Naive thymus-derived CD4-positive, alpha-beta T cell (primary cell): ENCODE results near the gene NKX1-2. TPM values are rescaled to one million over a fixed set of nuclear protein-coding genes. Genes with fewer than 3 reads are reported as not detected.

Experiments
- ATAC-seq: fragments of 150-1000 bp; cut with Tn5 transposase; 2 replicates; pipeline ENCODE4 v1.10.0; 2021; ENCODE audit warnings: mild to moderate bottlenecking, moderate library complexity
- CTCF ChIA-PET: fragments of 350-600 bp; sonication (Branson Sonifier 250); formaldehyde crosslinking; loops from one replicate; lab custom pipeline; 2021; ENCODE audit warnings: antibody characterized with exemption; lab: Charles Lee
- POLR2A ChIA-PET: fragments of 350-600 bp; sonication (Branson Sonifier 250); formaldehyde crosslinking; loops from one replicate; lab custom pipeline; 2021; ENCODE audit warnings: antibody characterized with exemption, inconsistent platforms; lab: Charles Lee
- DNase-seq, 9 donors: peaks; one replicate each; pipeline versions ENCODE4 v3.0.0 to v3.0.0-alpha.2; 2020 to 2022; ENCODE audit warnings: mixed read lengths in 1 of 9
- H3K27ac ChIP-seq: one replicate; pipeline ENCODE4 v1.7.0; 2013; ENCODE audit warnings: mild to moderate bottlenecking, low read depth, low read length, moderate library complexity
- H3K27me3 ChIP-seq, 2 donors: one replicate each; pipeline ENCODE4 v1.7.0; 2013; ENCODE audit warnings: low read length in 2 of 2, mild to moderate bottlenecking in 2 of 2, moderate library complexity in 2 of 2; ENCODE audit not compliant: control insufficient read depth in 2 of 2, insufficient read depth in 2 of 2
- H3K36me3 ChIP-seq, 3 experiments: 1 replicate in 2 of 3; 2 replicates in 1 of 3; pipeline ENCODE4 v1.7.0; 2013; ENCODE audit warnings: low read length in 3 of 3, mild to moderate bottlenecking in 3 of 3, moderate library complexity in 1 of 3; ENCODE audit not compliant: insufficient read depth in 3 of 3, control insufficient read depth in 2 of 3
- H3K4me1 ChIP-seq, 2 donors: one replicate each; pipeline ENCODE4 v1.7.0; 2013; ENCODE audit warnings: low read length in 2 of 2, mild to moderate bottlenecking in 2 of 2, moderate library complexity in 1 of 2; ENCODE audit not compliant: control insufficient read depth in 2 of 2, insufficient read depth in 2 of 2
- H3K4me3 ChIP-seq: 2 replicates; pipeline ENCODE4 v1.7.0; 2013; ENCODE audit warnings: mild to moderate bottlenecking, low read length
- H3K9me3 ChIP-seq, 3 experiments: 1 replicate in 2 of 3; 2 replicates in 1 of 3; pipeline ENCODE4 v1.7.0; 2013; ENCODE audit warnings: low read length in 3 of 3; ENCODE audit not compliant: control insufficient read depth in 2 of 3
- H3K27ac Mint-ChIP-seq, 9 donors: one replicate each; pipeline ENCODE4 v1.8.0; 2020 to 2022; ENCODE audit warnings: mixed read lengths in 9 of 9, mild to moderate bottlenecking in 8 of 9, moderate library complexity in 5 of 9, inconsistent platforms in 2 of 9
- H3K27me3 Mint-ChIP-seq, 5 donors: one replicate each; pipeline ENCODE4 v1.8.0; 2021 to 2022; ENCODE audit warnings: mixed read lengths in 5 of 5, mild to moderate bottlenecking in 1 of 5
- H3K36me3 Mint-ChIP-seq, 5 donors: one replicate each; pipeline ENCODE4 v1.8.0; 2020 to 2022; ENCODE audit warnings: mixed read lengths in 5 of 5, mild to moderate bottlenecking in 3 of 5, inconsistent platforms in 1 of 5
- H3K4me1 Mint-ChIP-seq, 7 donors: one replicate each; pipeline ENCODE4 v1.8.0; 2020 to 2022; ENCODE audit warnings: mixed read lengths in 7 of 7, mild to moderate bottlenecking in 3 of 7, inconsistent platforms in 1 of 7
- H3K4me3 Mint-ChIP-seq, 10 donors: one replicate each; pipeline ENCODE4 v1.8.0; 2020 to 2022; ENCODE audit warnings: mild to moderate bottlenecking in 10 of 10, mixed read lengths in 10 of 10, moderate library complexity in 6 of 10, inconsistent platforms in 2 of 10
- H3K9me3 Mint-ChIP-seq, 11 donors: one replicate each; pipeline ENCODE4 v1.8.0; 2020 to 2022; ENCODE audit warnings: mixed read lengths in 11 of 11, mild to moderate bottlenecking in 4 of 11, inconsistent platforms in 1 of 11, moderate library complexity in 1 of 11
- intact Hi-C, 2 donors: fragments of 100-400 bp; cut with micrococcal nuclease; formaldehyde crosslinking; loops; one replicate each; pipeline ENCODE4 v1.15.1; 2023
- polyA plus RNA-seq, 2 donors: library from polyadenylated mRNA; unstranded; fragments of 300-500 nt; fragmentation: Illumina TruSeq; gene quantifications; one replicate each; pipeline ENCODE4 v1.2.3, GENCODE V29; 2021
- total RNA-seq, 6 experiments: library from RNA in 5 of 6; stranded (reverse) in 5 of 6; gene quantifications; 1 replicate in 5 of 6; 2 replicates in 1 of 6; pipeline ENCODE4 v1.2.3 and lab custom pipeline; 2021 to 2026

The NKX1-2 gene
- total and polyA plus RNA-seq, 7 experiments from 2014 or later: not detected

DNA sequence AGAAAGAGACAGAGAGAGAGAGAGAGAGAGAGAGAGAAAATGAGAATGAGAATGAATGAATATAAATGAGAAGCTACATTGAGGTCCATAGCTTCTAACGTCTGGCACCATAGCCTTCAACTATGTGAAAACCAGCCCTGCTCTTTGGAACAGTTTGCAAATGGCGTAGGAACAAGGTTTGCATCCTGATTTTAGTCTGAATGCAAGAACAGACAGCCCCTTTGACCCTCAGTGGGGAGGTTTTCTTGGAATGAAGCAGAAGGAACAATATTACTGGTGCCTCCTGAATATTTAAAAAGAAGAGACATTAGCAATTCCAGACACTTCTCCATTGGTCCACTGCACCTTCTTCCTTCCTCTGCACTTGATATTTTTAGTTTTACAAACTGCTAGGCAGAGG lies 34.8 kb upstream of the NKX1-2 start:
- no peaks in the 10 kb centered on the region for H3K27me3 Mint-ChIP-seq
- no peaks in the 10 kb centered on the region for H3K27me3 ChIP-seq
- POLR2A ChIA-PET: no interaction called here
- no peak overlapping the region for H3K4me3 ChIP-seq
- no peak overlapping the region for H3K27ac ChIP-seq
- CTCF ChIA-PET: interaction anchor here (0.6 kb wide), 1 partner anchor 556 kb away, joined by 4 read pairs; no protein-coding TSS in a partner anchor
- intact Hi-C loops: no loop called here
- ATAC-seq (no peak), DNase-seq (no peak)
- no peaks in the 10 kb centered on the region for H3K9me3 ChIP-seq
- peaks cover 0 to 5% (median 4%) of the 10 kb centered on the region in 3 experiments for H3K36me3 ChIP-seq
- H3K9me3 Mint-ChIP-seq: peaks cover 0 to 7% (median 0%) of the 10 kb centered on the region in 11 donors
- H3K36me3 Mint-ChIP-seq: peaks cover 13 to 49% (median 21%) of the 10 kb centered on the region in 5 donors
- H3K4me1 Mint-ChIP-seq: peaks cover 0 to 6% (median 0%) of the 10 kb centered on the region in 7 donors
- no peaks in the 10 kb centered on the region for H3K4me1 ChIP-seq
- H3K27ac Mint-ChIP-seq: no peak overlapping the region
- no peak overlapping the region for H3K4me3 Mint-ChIP-seq

DNA sequence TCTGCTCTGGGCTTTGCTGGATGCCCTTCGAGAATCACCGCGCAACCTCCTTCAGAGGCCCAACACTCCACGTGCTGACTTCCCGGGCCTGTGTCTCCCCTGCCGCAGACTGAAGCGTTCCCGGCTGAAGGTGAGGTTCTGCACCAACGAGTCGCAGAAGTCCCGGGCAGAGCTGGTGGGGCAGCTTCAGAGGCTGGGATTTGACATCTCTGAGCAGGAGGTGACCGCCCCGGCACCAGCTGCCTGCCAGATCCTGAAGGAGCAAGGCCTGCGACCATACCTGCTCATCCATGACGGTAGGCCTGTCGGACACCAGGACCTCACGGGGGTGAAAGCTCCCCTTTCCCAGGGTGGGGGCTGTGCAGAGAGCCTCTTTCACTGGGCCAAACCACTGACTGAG lies 34.2 kb upstream of the NKX1-2 start:
- no peaks in the 10 kb centered on the region for H3K27me3 Mint-ChIP-seq
- H3K9me3 Mint-ChIP-seq: peaks cover 0 to 7% (median 0%) of the 10 kb centered on the region in 11 donors
- peaks cover 13 to 48% (median 20%) of the 10 kb centered on the region in 5 donors for H3K36me3 Mint-ChIP-seq
- Histone ChIP-seq H3K36me3 (peaks cover 0 to 5% (median 4%) of the 10 kb centered on the region in 3 experiments), H3K4me3 (no peak overlapping the region), H3K27me3 (no peaks in the 10 kb centered on the region), H3K27ac (no peak overlapping the region), H3K4me1 (no peaks in the 10 kb centered on the region), H3K9me3 (no peaks in the 10 kb centered on the region)
- no peak overlapping the region for H3K27ac Mint-ChIP-seq
- ATAC-seq: no peak
- intact Hi-C loops: no loop called here
- CTCF ChIA-PET: no interaction called here
- peaks cover 0 to 6% (median 0%) of the 10 kb centered on the region in 7 donors for H3K4me1 Mint-ChIP-seq
- H3K4me3 Mint-ChIP-seq: no peak overlapping the region
- no peak for DNase-seq
- POLR2A ChIA-PET: no interaction called here

DNA sequence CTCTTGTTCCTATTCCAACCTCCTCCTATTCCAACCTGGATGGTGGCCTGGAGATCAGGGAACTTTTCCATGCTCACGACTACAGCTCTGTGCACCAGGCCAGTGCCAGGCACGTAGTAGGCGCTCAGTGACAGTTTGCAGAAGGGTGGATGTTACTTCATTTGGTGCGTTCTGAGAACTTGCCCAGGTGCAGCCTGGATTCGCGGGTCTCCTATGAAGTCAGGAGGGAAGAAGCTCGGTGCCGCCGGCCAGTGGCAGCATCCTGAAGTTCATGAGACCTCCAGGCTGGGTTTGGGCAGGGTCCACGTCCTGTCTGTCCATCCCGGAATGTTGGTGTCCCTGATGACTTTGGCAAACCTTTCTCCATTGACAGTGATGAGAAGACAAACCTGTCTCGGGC lies 33.0 kb upstream of the NKX1-2 start:
- intact Hi-C loops: no loop called here
- Mint-ChIP-seq H3K4me1 (peaks cover 0 to 6% (median 0%) of the 10 kb centered on the region in 7 donors), H3K9me3 (peaks cover 0 to 7% (median 0%) of the 10 kb centered on the region in 11 donors), H3K27me3 (no peaks in the 10 kb centered on the region), H3K27ac (peak overlapping the region in 1 of 9 donors; percentile 80), H3K36me3 (peaks cover 8 to 39% (median 15%) of the 10 kb centered on the region in 5 donors), H3K4me3 (peak overlapping the region in 2 of 10 donors; percentile 25 to 42)
- DNase-seq (no peak), ATAC-seq (no peak)
- ChIA-PET POLR2A (no interaction called here), CTCF (no interaction called here)
- H3K4me3 ChIP-seq: no peak overlapping the region
- no peak overlapping the region for H3K27ac ChIP-seq
- no peaks in the 10 kb centered on the region for H3K27me3 ChIP-seq
- H3K4me1 ChIP-seq: no peaks in the 10 kb centered on the region
- no peaks in the 10 kb centered on the region for H3K9me3 ChIP-seq
- peaks cover 0 to 5% (median 4%) of the 10 kb centered on the region in 3 experiments for H3K36me3 ChIP-seq

GRCh38 chr10:124482236-124482800 lies 32.5 kb upstream of the NKX1-2 start:
- no peak overlapping the region for H3K4me3 ChIP-seq
- Mint-ChIP-seq H3K4me3 (peak overlapping the region in 2 of 10 donors; percentile 25 to 42), H3K36me3 (peaks cover 7 to 39% (median 13%) of the 10 kb centered on the region in 5 donors), H3K4me1 (peaks cover 0 to 6% (median 0%) of the 10 kb centered on the region in 7 donors), H3K27ac (peak overlapping the region in 1 of 9 donors; percentile 80), H3K27me3 (no peaks in the 10 kb centered on the region), H3K9me3 (peaks cover 0 to 6% (median 0%) of the 10 kb centered on the region in 11 donors)
- intact Hi-C loops: no loop called here
- ChIA-PET POLR2A (no interaction called here), CTCF (no interaction called here)
- peaks cover 0 to 5% (median 4%) of the 10 kb centered on the region in 3 experiments for H3K36me3 ChIP-seq
- DNase-seq: no peak
- H3K4me1 ChIP-seq: no peaks in the 10 kb centered on the region
- ATAC-seq: no peak
- no peak overlapping the region for H3K27ac ChIP-seq
- no peaks in the 10 kb centered on the region for H3K9me3 ChIP-seq
- no peaks in the 10 kb centered on the region for H3K27me3 ChIP-seq

DNA sequence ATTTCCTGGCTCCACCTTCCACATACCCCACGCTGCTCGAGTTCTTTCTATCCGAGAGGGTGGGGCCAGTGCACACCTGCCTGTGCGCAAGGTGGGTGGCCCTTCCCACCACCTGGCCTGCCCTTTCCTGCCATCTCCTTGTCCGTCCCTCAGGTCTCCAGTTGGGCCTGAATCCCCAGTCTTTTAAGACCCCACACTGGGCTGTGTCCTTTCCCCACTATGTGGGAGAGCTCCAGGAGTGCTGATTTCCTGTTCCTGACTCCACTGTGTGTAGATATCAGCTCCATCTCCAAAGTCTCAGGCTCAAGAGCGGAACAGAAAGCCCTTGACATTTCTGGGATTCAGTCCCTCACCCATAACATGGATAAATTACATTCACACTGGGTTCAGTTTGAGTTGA lies 31.9 kb upstream of the NKX1-2 start:
- no peak for ATAC-seq
- POLR2A ChIA-PET: no interaction called here

DNA sequence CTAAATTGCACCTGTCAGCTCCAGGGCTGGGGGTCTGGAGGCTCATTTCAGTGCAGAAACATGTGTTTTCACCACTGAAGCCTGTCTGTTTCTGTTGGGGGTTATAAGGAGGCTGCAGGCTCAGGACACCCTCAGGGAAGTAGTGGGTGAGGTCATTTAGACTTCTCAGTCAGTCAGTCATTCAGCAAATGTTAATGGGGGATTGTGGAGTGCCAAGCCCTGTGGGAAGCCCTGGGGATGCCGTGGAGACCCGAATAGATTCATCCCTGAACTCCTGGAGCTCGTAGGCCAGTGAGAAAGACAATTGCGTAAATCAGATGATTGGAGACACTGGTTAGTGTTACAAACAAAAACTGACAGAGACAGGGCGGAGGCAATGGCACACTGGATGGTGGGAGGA lies 31.0 kb upstream of the NKX1-2 start:
- ChIA-PET CTCF (no interaction called here), POLR2A (no interaction called here)
- Histone ChIP-seq H3K4me1 (no peaks in the 10 kb centered on the region), H3K36me3 (no peaks in the 10 kb centered on the region), H3K27me3 (no peaks in the 10 kb centered on the region), H3K9me3 (no peaks in the 10 kb centered on the region), H3K4me3 (no peak overlapping the region), H3K27ac (no peak overlapping the region)
- Mint-ChIP-seq H3K27me3 (no peaks in the 10 kb centered on the region), H3K4me3 (no peak overlapping the region), H3K4me1 (peaks cover 0 to 6% (median 0%) of the 10 kb centered on the region in 7 donors), H3K36me3 (peaks cover 2 to 24% (median 3%) of the 10 kb centered on the region in 5 donors), H3K27ac (peak overlapping the region in 1 of 9 donors; percentile 17), H3K9me3 (peaks cover 0 to 3% (median 0%) of the 10 kb centered on the region in 11 donors)
- ATAC-seq (no peak), DNase-seq (no peak)
- intact Hi-C loops: no loop called here

More for the DNA sequence above, 31.9 kb upstream of the NKX1-2 start:
- Histone ChIP-seq H3K27me3 (no peaks in the 10 kb centered on the region), H3K4me3 (no peak overlapping the region), H3K27ac (no peak overlapping the region), H3K36me3 (peaks cover 0 to 3% (median 0%) of the 10 kb centered on the region in 3 experiments), H3K4me1 (no peaks in the 10 kb centered on the region), H3K9me3 (no peaks in the 10 kb centered on the region)
- DNase-seq: no peak
- peaks cover 0 to 4% (median 0%) of the 10 kb centered on the region in 11 donors for H3K9me3 Mint-ChIP-seq
- H3K36me3 Mint-ChIP-seq: peaks cover 5 to 33% (median 11%) of the 10 kb centered on the region in 5 donors
- intact Hi-C loops: no loop called here
- no peak overlapping the region for H3K4me3 Mint-ChIP-seq
- CTCF ChIA-PET: interaction anchor here (0.6 kb wide), 1 partner anchor 21 kb away, joined by 3 read pairs; no protein-coding TSS in a partner anchor
- H3K27me3 Mint-ChIP-seq: no peaks in the 10 kb centered on the region
- H3K4me1 Mint-ChIP-seq: peaks cover 0 to 6% (median 0%) of the 10 kb centered on the region in 7 donors
- peak overlapping the region in 1 of 9 donors; percentile 58 for H3K27ac Mint-ChIP-seq
